Gastrocnemius medialis (tissue), 4 donors: ENCODE results near the gene PRICKLE1. TPM values are rescaled to one million over a fixed set of nuclear protein-coding genes. Genes with fewer than 3 reads are reported as not detected.

ENCODE experiments used
- ATAC-seq, 2 donors: fragments of 150-250 bp; one replicate each; pipeline ENCODE4 v1.9.1; 2016
- DNase-seq, 2 donors: peaks; one replicate each; pipeline ENCODE4 v3.0.0-alpha.2; 2019
- H3K27ac ChIP-seq, 4 donors: fragments of 200-600 bp; sonication (generic); 1 replicate in 1 of 4; 2 replicates in 3 of 4; pipeline ENCODE4 v1.5.1; 2016 to 2018; ENCODE audit warnings: mild to moderate bottlenecking in 2 of 4, moderate library complexity in 1 of 4
- H3K27me3 ChIP-seq, 3 donors: fragments of 200-600 bp; sonication (generic) in 2 of 3; 1 replicate in 1 of 3; 2 replicates in 2 of 3; pipeline versions ENCODE4 v1.5.1 to v1.6.0; 2016 to 2019; ENCODE audit warnings: mild to moderate bottlenecking in 1 of 3, moderate library complexity in 1 of 3
- H3K36me3 ChIP-seq, 2 donors: fragments of 200-600 bp; sonication (generic) in 1 of 2; one replicate each; pipeline ENCODE4 v1.5.1; 2017 to 2018
- H3K4me1 ChIP-seq, 2 donors: fragments of 200-600 bp; sonication (generic) in 1 of 2; one replicate each; pipeline ENCODE4 v1.5.1; 2016 to 2017; ENCODE audit warnings: mild to moderate bottlenecking in 2 of 2
- H3K4me3 ChIP-seq, 4 donors: fragments of 200-600 bp; sonication (generic) in 3 of 4; 1 replicate in 1 of 4; 2 replicates in 3 of 4; pipeline ENCODE4 v1.5.1; 2016 to 2019; ENCODE audit warnings: mild to moderate bottlenecking in 2 of 4
- H3K9me3 ChIP-seq, 3 donors: fragments of 200-600 bp; sonication (generic) in 2 of 3; 1 replicate in 1 of 3; 2 replicates in 2 of 3; pipeline ENCODE4 v1.5.1; 2016 to 2019
- CTCF ChIP-seq, 5 experiments: fragments of 450-650 bp in 3 of 5; fragments of 200-600 bp in 2 of 5; sonication (generic) in 2 of 5; IDR thresholded peaks in 4 of 5; conservative IDR thresholded peaks in 1 of 5; 1 replicate in 4 of 5; 2 replicates in 1 of 5; pipeline ENCODE4 v1.5.1; 2016 to 2019; ENCODE audit warnings: antibody characterized with exemption in 5 of 5, mild to moderate bottlenecking in 3 of 5, moderate library complexity in 3 of 5
- POLR2A ChIP-seq, 2 donors: fragments of 450-650 bp; IDR thresholded peaks; one replicate each; pipeline ENCODE4 v1.6.1; 2017; ENCODE audit warnings: antibody characterized with exemption in 2 of 2, mild to moderate bottlenecking in 2 of 2, moderate library complexity in 2 of 2
- in situ Hi-C, 4 donors: fragments of 200-750 bp; cut with MboI; loops; one replicate each; pipeline versions ENCODE4 v1.15.0 to v1.8.0; 2017; ENCODE audit warnings: low sequenced_read_pairs in 4 of 4
- intact Hi-C: fragments of 100-400 bp; cut with DNase I; formaldehyde crosslinking; loops from one replicate; pipeline ENCODE4 v1.15.1; 2023; ENCODE audit warnings: low total_unique reads
- total RNA-seq, 4 donors: library from RNA; depleted of rRNA; stranded (reverse); fragments of >200 nt; gene quantifications; one replicate each; pipeline versions ENCODE4 v1.1.0 to v1.2.3, GENCODE V29; 2016

The PRICKLE1 gene
- total RNA-seq, 4 donors from 2014 or later: 0.87 to 9.2 (median 3.6) TPM

GRCh38 chr12:42444192-42444943, 145.2 kb downstream of the PRICKLE1 start:
- ATAC-seq (no peak), DNase-seq (no peak)
- TF ChIP-seq POLR2A (IDR thresholded peaks at IDR 0.05) (no peak), CTCF (IDR thresholded peaks at IDR 0.05 in 4 of 5, conservative IDR thresholded peaks at IDR 0.05 in 1 of 5) (no peak)
- H3K4me3 ChIP-seq: no peak overlapping the region
- intact Hi-C loops (no loop called here), in situ Hi-C loops (no loop called here)
- no peaks in the 10 kb centered on the region for H3K27me3 ChIP-seq
- no peaks in the 10 kb centered on the region for H3K4me1 ChIP-seq
- peaks cover 0 to 38% of the 10 kb centered on the region in 2 donors for H3K36me3 ChIP-seq
- no peaks in the 10 kb centered on the region for H3K9me3 ChIP-seq
- no peak overlapping the region for H3K27ac ChIP-seq

- ATAC-seq: no peak
- no peak overlapping the region for H3K4me3 ChIP-seq
- no peaks in the 10 kb centered on the region for H3K27me3 ChIP-seq
- no peaks in the 10 kb centered on the region for H3K4me1 ChIP-seq
- no peak for DNase-seq
- H3K36me3 ChIP-seq: peaks cover 0 to 38% of the 10 kb centered on the region in 2 donors
- TF ChIP-seq CTCF (IDR thresholded peaks at IDR 0.05 in 4 of 5, conservative IDR thresholded peaks at IDR 0.05 in 1 of 5) (no peak), POLR2A (IDR thresholded peaks at IDR 0.05) (no peak)
- in situ Hi-C loops (no loop called here), intact Hi-C loops (no loop called here)
- no peak overlapping the region for H3K27ac ChIP-seq
- H3K9me3 ChIP-seq: no peaks in the 10 kb centered on the region
Measured at GRCh38 chr12:42442888-42443287, 146.7 kb downstream of the PRICKLE1 start.

- H3K4me3 ChIP-seq: no peak overlapping the region
- TF ChIP-seq POLR2A (IDR thresholded peaks at IDR 0.05): no peak
- TF ChIP-seq CTCF (IDR thresholded peaks at IDR 0.05 in 4 of 5, conservative IDR thresholded peaks at IDR 0.05 in 1 of 5): no peak
- intact Hi-C loops: no loop called here
- no peaks in the 10 kb centered on the region for H3K4me1 ChIP-seq
- H3K9me3 ChIP-seq: no peaks in the 10 kb centered on the region
- ATAC-seq (no peak), DNase-seq (no peak)
- no peak overlapping the region for H3K27ac ChIP-seq
- H3K36me3 ChIP-seq: peaks cover 0 to 38% of the 10 kb centered on the region in 2 donors
- no peaks in the 10 kb centered on the region for H3K27me3 ChIP-seq
- in situ Hi-C loops: no loop called here
Measured at GRCh38 chr12:42442311-42442759, 147.2 kb downstream of the PRICKLE1 start.

GRCh38 chr12:42440608-42441007, 148.9 kb downstream of the PRICKLE1 start:
- in situ Hi-C loops: no loop called here
- TF ChIP-seq POLR2A (IDR thresholded peaks at IDR 0.05): no peak
- TF ChIP-seq CTCF (IDR thresholded peaks at IDR 0.05 in 4 of 5, conservative IDR thresholded peaks at IDR 0.05 in 1 of 5): no peak
- H3K4me3 ChIP-seq: no peak overlapping the region
- ATAC-seq: no peak
- no peaks in the 10 kb centered on the region for H3K27me3 ChIP-seq
- intact Hi-C loops: no loop called here
- no peak overlapping the region for H3K27ac ChIP-seq
- DNase-seq: no peak
- H3K9me3 ChIP-seq: no peaks in the 10 kb centered on the region
- H3K4me1 ChIP-seq: no peaks in the 10 kb centered on the region
- H3K36me3 ChIP-seq: peaks cover 0 to 23% of the 10 kb centered on the region in 2 donors
